GM19395 (cell line): ENCODE results near the gene WNT7B.

ENCODE experiments used
- ATAC-seq: cut with Tn5 transposase; IDR thresholded peaks from one replicate; pipeline ENCODE4 v1.9.1; 2021; ENCODE audit warnings: mild to moderate bottlenecking, moderate library complexity; ENCODE audit not compliant: unreplicated experiment

Gene WNT7B

GRCh38 chr22:45879552-45879949 lies 97.4 kb downstream of the WNT7B start:
- ATAC-seq: no peak

- ATAC-seq: no peak
These were observed 97.9 kb downstream of the WNT7B start for GRCh38 chr22:45878901-45879551.

- no peak for ATAC-seq
These were observed 98.7 kb downstream of the WNT7B start for GRCh38 chr22:45878051-45878781.

- no peak for ATAC-seq
These were observed 99.3 kb downstream of the WNT7B start for GRCh38 chr22:45877651-45878050.

GRCh38 chr22:45877036-45877380 lies 100.0 kb downstream of the WNT7B start:
- ATAC-seq: no peak

GRCh38 chr22:45876136-45877035 lies 100.6 kb downstream of the WNT7B start:
- ATAC-seq: no peak

- no peak for ATAC-seq
These were observed 104.2 kb downstream of the WNT7B start for GRCh38 chr22:45872659-45873263.

GRCh38 chr22:45871721-45872120 lies 105.2 kb downstream of the WNT7B start:
- ATAC-seq: no peak
